ENCODE data around the gene NUDT8. TPM values are rescaled to one million over a fixed set of nuclear protein-coding genes. Genes with fewer than 3 reads are reported as not detected.

NUDT8 gene
- total RNA-seq, 1 donor from 2014 or later, result 6.2 TPM

- H3K4me1 Mint-ChIP-seq, result peaks cover 47% of the 10 kb centered on the region
- DNase-seq (ENCODE audit: low spot score in 2 of 2, unreplicated experiment in 2 of 2), result no peak
- H3K9me3 Mint-ChIP-seq, result no peaks in the 10 kb centered on the region
- peak overlapping the region; percentile 85 for H3K4me3 Mint-ChIP-seq
- peaks cover 5% of the 10 kb centered on the region for H3K27me3 Mint-ChIP-seq (ENCODE audit: low read depth)
- peaks cover 35% of the 10 kb centered on the region for H3K36me3 Mint-ChIP-seq
- no peak for TF ChIP-seq CTCF (IDR thresholded peaks at IDR 0.05; ENCODE audit: unreplicated experiment)
- H3K27ac Mint-ChIP-seq, result peak overlapping the region; percentile 93
Observed at GRCh38 chr11:67584881-67585873, 44.6 kb downstream of the NUDT8 start.

GRCh38 chr11:67584205-67584880 is 45.4 kb downstream of the NUDT8 start:
- peak overlapping the region; percentile 93 for H3K27ac Mint-ChIP-seq
- peak overlapping the region; percentile 85 for H3K4me3 Mint-ChIP-seq
- H3K4me1 Mint-ChIP-seq, result peaks cover 52% of the 10 kb centered on the region
- peaks cover 30% of the 10 kb centered on the region for H3K36me3 Mint-ChIP-seq
- H3K9me3 Mint-ChIP-seq, result no peaks in the 10 kb centered on the region
- DNase-seq (ENCODE audit: low spot score in 2 of 2, unreplicated experiment in 2 of 2), result peak in 1 of 2 experiments; percentile 62
- peaks cover 5% of the 10 kb centered on the region for H3K27me3 Mint-ChIP-seq (ENCODE audit: low read depth)
- no peak for TF ChIP-seq CTCF (IDR thresholded peaks at IDR 0.05; ENCODE audit: unreplicated experiment)

GRCh38 chr11:67583247-67584204 is 46.2 kb downstream of the NUDT8 start, which contains the start of gene GSTP1:
GSTP1 (plus strand) TSS chr11:67583812; CDS start chr11:67583844, 32 bp downstream.
- H3K27me3 Mint-ChIP-seq (ENCODE audit: low read depth), result peaks cover 5% of the 10 kb centered on the region
- peak; percentile 72 for TF ChIP-seq CTCF (IDR thresholded peaks at IDR 0.05; ENCODE audit: unreplicated experiment)
- H3K9me3 Mint-ChIP-seq, result no peaks in the 10 kb centered on the region
- H3K27ac Mint-ChIP-seq, result peak within 1 kb of the TSS; percentile 99
- peak within 1 kb of the TSS; percentile 89 for H3K4me3 Mint-ChIP-seq
- peak; percentile 83 to 92 for DNase-seq (ENCODE audit: low spot score in 2 of 2, unreplicated experiment in 2 of 2)
- H3K36me3 Mint-ChIP-seq, result peaks cover 28% of the 10 kb centered on the region
- H3K4me1 Mint-ChIP-seq, result peaks cover 55% of the 10 kb centered on the region

GRCh38 chr11:67582011-67582410 is 47.7 kb downstream of the NUDT8 start:
- no peak for DNase-seq (ENCODE audit: low spot score in 2 of 2, unreplicated experiment in 2 of 2)
- Mint-ChIP-seq H3K9me3 (no peaks in the 10 kb centered on the region), H3K4me3 (peak overlapping the region; percentile 51), H3K4me1 (peaks cover 55% of the 10 kb centered on the region), H3K27me3 (ENCODE audit: low read depth) (peaks cover 5% of the 10 kb centered on the region), H3K27ac (peak overlapping the region; percentile 96), H3K36me3 (peaks cover 19% of the 10 kb centered on the region)
- TF ChIP-seq CTCF (IDR thresholded peaks at IDR 0.05; ENCODE audit: unreplicated experiment), result no peak

GRCh38 chr11:67581469-67581868 is 48.3 kb downstream of the NUDT8 start:
- Mint-ChIP-seq H3K27me3 (ENCODE audit: low read depth) (peaks cover 6% of the 10 kb centered on the region), H3K9me3 (no peaks in the 10 kb centered on the region), H3K36me3 (peaks cover 13% of the 10 kb centered on the region), H3K4me1 (peaks cover 55% of the 10 kb centered on the region), H3K27ac (peak overlapping the region; percentile 96), H3K4me3 (peak overlapping the region; percentile 48)
- TF ChIP-seq CTCF (IDR thresholded peaks at IDR 0.05; ENCODE audit: unreplicated experiment), result no peak
- peak in 1 of 2 experiments; percentile 42 for DNase-seq (ENCODE audit: low spot score in 2 of 2, unreplicated experiment in 2 of 2)

All from mesothelial cell of epicardium (in vitro differentiated cells).